ENCODE results near the gene DOLPP1.

The DOLPP1 gene

DNA sequence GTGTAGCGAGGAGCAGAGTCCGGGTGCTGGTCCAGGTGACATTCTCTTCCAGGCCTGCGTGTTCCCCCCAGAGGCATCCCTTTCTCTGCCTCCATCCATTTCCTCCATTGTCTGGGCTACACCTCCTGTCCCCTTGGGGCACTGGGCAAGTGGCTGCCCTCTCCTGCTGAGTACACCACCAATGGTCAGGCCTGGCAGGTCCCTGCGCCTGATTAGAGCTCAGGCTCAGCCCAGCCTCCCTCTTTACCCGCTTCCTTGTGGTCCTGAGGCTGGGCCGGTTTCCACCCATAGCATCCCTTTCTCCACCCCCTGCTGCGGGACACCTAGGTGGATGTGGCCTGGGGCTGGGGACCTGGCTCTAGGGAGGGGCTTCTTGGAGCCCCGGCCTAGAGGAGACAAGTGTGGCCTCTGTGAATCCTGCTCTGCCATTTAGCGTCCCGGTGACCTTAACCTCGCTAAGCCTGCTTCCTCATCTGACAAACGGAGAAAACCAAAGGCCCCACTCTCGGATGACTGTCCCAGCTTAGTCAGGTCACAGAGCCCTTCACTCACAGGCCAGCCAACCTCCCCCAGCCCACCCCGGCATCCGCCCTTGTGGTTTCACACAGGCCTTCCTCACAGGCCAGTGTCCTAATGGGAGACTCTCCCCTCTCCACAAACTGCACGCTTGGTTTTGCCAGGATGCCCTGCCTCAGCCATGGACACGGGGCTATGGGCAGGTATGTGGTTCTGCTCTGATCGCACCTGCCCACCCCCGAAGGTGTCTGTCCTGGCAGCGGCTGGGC lies 12.9 kb downstream of the DOLPP1 start:
- DNase-seq (ENCODE audit: low spot score) = no peak
- FAIRE-seq = no peak

DNA sequence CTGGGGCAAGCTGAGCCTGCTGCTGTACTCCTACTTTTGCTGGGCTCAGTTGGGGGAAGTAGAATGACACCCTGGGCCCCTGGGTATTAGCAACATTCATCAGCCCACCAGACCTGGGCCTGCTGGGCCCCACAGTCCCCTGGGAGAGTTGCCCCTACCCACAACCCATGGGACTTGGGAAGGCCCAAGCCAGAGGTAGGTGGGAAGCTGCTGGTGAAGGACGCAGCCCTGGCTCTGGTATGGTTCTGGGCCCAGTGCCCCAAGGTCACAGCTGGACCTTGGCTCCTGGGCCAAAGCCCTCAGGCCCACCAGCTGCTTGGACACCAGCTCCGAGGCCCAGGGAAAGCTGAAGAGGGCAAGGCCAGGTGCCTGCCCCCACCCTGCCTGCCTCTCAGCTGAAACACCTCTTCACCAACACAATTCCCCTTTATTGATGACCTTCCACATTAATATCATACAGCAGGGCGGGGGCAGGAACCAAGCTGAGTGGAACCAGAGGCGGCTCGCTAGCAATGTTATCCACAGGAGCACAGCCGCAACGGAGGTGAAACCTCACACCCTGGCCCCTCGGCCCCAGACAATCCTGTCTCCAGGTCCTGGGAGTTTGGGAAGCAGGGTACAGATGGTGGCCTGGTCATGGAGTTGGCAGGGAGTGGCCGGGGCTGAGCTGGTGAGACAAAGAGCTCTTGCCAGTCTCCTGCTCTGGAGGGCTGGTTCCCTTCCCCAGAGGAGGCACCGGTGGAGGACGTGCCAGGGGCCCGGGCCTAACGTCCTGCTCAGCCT lies 13.7 kb downstream of the DOLPP1 start:
- FAIRE-seq = no peak
- DNase-seq (ENCODE audit: low spot score) = no peak

DNA sequence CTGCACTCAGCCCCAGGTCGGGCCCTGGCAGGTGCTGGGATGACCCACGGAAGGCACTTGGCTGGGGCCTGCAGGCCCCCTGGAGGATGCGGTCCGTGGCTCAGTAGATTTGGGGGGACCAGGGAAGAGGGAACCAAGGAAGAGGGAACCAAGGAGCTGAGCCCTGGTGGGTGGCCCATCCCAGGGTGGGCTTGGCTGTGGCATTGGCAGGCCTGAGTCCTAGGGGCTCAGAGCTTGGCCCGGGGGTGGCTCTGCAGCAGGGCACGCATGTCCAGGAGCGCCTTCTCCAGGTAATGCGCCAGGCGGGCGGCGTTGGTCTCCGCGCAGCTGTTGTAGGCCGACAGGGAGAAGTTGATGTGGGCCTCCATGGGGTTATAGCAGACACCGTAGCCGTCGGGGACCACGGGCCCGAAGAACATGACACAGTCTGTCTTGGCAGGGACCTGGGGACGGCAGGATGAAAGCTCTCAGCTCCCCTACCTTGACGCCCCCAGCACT lies 14.3 kb downstream of the DOLPP1 start:
- DNase-seq (ENCODE audit: low spot score) (no peak), FAIRE-seq (no peak)

DNA sequence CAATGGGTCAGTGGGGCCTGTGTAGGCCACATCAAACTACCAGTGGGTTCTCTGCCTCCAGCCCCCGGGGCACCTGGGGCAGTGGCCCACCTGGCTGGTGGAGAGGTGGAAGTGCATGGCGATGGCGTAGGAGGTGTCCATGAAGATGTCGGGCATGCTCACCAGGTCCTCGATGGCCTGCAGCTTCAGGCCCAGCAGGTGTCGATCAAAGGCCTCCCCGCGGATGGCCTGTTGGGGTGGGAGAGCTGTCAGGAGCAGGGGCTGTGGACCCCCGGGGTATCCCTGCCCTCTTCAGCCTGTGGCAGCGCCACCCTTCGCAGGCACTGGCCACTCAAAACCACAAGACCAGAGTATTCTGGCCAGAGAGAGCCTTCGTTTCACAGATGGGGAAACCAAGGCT lies 15.0 kb downstream of the DOLPP1 start:
- DNase-seq (ENCODE audit: low spot score) (no peak), FAIRE-seq (no peak)

DNA sequence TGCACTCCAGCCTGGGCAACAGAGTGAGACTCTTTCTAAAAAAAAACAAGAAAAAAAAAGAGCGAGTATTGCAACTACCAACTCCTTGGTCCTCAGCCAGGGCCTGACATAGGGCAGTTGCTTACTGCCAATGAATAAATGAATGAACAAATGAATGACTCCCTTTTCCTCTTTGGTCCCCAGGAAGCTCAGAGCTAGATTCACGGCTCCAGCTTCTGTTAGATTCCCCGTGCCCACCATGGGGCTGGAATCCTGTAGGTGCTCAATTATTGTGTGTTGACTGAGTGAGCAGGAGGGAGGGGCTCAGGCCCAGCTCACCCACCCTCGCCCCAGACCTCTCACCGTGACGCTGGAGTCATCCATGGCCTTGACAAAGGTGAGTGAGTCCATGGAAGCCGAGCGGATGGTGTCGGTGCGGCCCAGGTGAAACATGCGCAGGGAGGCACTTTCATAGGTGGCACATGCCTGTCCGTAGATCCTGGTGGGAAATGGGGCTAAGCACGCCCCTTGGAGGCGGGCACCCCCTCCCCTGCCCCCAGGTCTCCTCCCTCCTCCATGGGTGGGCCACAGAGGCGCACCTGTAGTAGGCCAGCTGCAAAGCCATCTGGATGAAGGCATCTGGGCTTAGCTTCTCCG lies 16.9 kb downstream of the DOLPP1 start:
- no peak for FAIRE-seq

DNA sequence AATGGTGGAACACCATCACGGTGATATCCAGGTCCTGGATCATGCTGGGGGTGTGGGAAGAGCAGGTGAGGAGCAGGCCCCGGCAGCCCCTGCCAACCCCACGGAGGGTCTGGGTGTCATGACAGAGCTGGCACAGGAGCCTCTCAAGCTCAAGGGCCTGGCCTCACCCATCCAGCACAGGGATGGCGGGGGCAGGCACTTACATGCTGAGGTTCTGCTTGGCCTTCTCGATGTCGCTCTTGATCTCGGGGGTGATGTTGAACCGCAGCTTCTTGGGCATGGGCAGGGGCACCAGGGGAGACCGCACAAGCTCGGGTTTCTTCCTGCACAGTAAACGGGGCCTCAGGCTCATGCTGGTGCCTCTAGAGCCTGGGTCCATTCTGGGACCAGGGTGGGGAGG lies 17.4 kb downstream of the DOLPP1 start:
- FAIRE-seq (no peak), DNase-seq (ENCODE audit: low spot score) (no peak)

More for the DNA sequence above, 16.9 kb downstream of the DOLPP1 start:
- no peak for DNase-seq (ENCODE audit: low spot score)

DNA sequence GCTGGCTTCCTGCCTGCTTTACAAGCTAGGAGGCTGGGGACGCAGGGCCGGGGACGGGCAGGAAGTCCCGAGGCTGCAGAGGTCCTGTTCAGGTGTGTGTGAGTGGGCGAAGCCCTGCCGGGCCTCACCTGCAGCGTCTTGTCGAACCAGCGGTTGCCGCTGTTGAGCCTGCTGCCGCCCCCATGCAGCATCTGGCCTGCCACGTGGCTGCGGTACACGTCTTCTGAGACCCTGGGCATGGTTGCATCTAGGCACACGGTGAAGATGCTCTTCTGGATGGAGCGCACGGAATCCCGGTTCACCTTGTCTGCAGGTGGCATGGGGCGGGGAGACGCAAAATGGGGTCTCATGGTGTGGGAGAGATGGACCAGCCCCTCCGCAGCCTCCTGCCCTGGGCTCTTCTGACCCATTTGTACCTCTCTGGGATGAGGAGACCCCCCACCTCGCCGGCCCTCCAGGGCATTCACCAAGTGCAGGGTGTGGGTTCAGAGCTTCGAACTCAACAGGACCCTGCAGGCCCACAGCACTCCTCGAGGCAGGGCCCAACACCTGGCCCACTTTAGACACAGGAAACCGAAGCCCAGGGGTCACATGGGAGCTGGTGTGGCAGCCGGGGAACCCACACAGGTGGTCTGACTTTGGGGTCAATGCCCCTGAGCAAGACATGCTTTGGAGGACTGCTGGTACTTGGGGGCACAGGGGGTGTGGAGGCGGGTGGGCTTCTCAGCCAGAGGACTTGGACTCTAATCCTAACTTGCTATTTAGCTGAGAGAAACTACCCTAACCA lies 19.7 kb downstream of the DOLPP1 start:
- no peak for DNase-seq (ENCODE audit: low spot score)
- FAIRE-seq = no peak

DNA sequence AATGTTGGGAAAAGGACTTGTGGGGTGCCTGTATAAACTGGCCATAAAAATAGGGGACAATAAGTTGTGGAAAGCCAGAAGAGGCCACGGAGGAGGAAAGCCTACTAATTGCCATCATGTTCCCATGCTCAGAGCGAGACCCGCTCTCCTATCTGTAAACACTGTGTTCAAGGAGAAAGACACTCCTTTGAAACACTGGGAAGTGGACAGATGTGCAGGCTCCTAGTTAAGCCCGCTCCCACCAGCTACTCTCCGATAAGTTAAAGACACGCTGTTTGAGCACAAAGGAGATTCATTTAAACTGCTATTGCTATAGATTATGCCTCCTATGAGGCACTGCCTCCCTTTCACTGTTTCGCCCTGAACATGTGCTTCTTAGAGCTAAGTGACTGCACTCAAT lies 20.4 kb downstream of the DOLPP1 start:
- DNase-seq (ENCODE audit: low spot score) (no peak), FAIRE-seq (no peak)

DNA sequence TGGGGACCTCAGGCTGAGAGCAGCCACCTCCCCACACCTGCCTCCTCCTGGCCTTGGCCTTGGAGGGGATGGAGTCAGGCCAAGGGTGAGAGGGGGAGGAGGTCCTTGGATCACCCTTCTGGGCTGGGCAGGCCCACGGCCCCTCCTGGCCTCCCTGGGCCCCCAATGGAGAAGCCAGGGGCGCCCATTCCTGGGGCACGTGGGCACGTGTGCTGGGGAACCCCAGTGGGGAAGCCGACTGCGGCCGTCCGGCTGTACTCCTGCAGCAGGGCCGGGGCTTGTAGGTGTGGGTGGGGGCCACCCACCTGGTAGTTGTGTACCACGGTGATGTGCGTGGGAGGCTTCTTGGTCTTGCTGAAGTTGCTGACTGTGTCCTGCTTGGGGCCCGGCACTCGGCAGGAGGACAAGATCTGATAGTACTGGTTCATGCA lies 21.2 kb downstream of the DOLPP1 start:
- no peak for FAIRE-seq

DNA sequence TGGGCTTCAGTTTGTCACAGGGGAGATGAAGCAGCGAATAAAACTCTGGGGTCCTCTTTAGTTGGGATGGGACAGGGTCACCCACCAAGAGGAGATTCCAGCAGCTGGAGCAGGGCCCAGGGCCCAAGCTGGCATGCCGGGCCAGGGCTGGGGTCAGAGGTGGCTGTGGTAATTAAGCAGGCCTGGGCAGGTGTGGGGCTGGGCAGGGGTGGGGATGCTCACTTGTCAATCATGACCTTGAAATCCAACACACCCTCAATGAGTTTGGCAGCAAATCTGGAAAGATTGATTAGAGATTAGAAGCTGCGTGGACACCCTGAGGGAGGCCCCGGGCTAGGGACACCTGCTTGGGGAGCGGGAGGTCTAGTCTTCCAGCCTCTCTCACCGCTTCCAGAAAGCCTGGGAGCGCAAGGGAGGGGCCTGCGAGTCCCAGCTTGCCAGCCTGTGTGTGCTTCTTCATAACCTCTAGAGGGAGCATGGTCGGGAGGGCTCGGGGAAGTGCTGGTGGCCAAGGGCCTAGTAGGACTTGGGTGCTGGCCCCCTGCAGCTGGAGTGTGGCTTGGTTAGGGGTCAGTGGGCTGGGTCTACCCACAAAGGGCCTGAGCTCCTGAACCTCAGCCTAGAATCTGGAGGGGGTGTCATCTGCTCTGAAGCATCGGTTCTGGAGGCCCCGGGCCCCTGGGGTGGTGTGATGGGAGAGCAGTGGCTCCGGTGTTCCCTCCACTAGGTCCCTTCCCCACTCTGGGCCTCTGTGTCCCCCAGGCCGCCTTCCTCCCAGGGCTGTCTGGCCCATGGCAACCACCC lies 22.1 kb downstream of the DOLPP1 start:
- DNase-seq (ENCODE audit: low spot score) (no peak), FAIRE-seq (no peak)

More for the DNA sequence above, 21.2 kb downstream of the DOLPP1 start:
- no peak for DNase-seq (ENCODE audit: low spot score)

DNA sequence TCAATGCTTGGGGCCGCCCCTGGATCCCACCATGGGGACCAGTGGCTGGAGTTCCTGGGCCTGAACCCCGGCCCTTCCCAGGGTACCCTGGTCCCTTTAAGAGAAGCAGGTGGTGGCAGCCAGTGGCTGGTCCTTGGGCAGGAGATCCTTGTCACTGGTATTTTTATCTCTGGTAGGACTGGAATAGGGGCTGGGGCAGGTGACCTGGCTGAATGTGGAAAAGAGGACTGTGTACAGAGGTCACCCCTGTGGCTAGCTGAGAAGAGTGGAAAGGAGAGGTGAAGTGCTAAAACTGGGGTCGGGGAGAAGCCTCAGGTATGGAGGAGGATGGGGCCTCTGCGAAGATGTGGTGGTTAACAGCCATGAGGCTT lies 22.7 kb downstream of the DOLPP1 start:
- DNase-seq (ENCODE audit: low spot score) (no peak), FAIRE-seq (no peak)

DNA sequence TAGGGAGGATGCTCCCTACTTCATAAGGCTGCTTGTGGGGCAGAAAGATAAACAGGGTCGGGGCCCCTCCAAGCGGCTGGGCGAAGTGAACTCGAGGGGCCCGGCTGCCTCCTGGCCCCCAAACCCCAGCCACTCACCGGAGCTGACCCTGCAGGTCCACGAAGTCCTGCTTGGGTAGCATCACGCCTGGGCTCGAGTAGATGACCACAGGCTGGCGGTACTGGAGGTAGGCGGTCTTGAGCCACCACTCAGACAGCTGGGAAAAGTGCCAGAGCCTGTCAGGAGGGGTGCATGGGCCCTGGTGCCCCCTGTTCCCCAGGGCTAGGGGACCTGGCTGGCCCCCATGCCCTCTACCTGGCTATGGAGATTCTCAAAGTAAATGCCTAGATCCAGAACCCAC lies 23.1 kb downstream of the DOLPP1 start:
- no peak for FAIRE-seq
- DNase-seq (ENCODE audit: low spot score) = no peak

DNA sequence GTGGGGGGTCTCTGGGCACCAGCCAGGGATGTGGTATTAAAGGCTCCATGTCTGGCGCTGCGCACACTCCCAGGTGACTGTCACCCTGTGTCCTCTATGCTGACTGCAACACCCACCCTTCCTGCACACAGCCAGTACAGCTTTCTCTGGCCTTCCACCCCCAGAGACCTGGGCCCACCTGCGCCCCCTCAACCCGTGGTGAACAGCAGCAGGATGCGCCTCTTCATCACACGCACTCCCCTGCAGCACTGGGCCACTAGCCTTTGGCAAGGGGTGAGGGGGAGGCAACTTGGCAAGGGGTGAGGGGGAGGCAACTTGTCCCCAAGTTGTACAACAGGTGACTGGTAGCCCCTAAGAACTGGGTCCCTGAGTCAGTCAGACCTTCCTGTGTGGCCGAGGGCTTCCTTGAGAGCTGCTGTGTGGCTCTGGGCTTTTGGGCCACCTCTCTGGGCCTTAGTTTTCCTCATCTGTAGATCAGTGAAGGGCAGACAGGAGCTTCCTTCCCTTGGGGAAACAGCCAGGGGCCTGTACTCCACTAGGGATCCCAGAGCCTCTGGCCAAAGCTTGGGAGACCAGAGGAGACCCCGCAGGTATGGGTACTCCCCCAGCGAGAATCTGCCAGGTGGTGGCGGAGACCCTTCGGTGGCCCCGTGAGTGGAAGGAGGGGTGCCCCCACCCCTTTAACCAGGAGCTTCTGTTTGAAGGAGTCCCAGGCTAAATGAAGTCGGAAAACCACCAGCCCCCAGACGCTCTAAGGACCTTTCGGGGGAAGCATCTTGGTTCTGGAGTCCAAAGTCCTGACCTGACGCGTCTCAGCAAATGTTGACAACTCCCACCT lies 25.2 kb downstream of the DOLPP1 start:
- DNase-seq (ENCODE audit: low spot score) = no peak
- no peak for FAIRE-seq

DNA sequence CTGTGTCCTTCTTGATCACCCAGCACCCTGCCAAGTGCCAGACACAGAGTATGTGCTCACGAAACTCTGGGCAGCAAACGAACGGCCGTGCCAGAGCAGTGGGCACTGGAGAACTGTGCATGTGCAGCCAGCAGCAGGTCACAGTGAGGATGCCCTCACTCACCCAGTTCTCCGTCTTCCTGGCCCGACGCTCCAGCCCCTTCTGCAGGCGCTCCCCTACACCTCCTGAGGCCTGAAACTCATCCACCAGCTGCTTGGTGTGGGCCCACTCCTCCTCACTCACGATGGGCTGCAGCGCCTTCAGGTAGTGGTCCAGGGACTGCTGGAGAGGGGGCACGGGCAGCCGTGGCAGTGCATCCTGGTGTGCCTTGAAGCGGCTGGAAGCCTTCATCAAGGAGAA lies 26.7 kb downstream of the DOLPP1 start:
- FAIRE-seq (no peak), DNase-seq (ENCODE audit: low spot score) (no peak)

DNA sequence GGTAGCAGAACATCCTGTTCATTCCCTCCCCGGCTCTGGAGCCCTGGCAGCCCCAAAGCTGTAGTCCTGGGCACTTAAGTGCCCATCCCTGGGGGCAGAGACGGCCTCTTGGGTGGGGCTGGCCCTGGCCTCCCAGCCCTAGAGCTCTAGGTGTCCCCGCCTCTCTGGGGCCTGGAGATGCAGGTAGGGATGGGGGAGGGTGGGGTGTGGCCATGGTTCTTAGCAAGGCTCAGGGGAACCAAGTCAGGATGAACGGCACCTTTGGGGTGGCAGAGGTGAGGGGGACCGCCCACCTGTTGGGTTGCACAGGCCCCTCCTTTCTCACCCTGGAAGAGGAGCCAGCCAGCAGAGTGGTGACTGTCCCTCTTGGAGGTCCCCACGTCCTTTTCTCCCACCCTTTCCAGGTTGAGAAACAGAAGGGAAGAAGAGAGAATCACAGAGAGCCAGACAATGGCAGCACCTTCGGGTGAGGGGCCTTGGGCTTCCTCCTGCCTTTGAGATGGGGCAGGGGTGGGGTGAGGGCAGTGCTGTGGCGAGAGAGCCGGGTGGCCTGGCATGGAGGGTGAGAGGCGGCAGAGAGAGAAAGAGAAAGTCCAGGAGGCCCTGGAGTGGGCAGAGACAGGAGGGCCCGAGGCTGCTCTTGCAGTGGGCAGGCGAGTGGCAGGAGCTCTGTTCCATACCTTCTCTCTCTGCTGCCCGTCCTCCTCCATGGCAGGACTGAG lies 27.3 kb downstream of the DOLPP1 start:
- no peak for DNase-seq (ENCODE audit: low spot score)
- no peak for FAIRE-seq

DNA sequence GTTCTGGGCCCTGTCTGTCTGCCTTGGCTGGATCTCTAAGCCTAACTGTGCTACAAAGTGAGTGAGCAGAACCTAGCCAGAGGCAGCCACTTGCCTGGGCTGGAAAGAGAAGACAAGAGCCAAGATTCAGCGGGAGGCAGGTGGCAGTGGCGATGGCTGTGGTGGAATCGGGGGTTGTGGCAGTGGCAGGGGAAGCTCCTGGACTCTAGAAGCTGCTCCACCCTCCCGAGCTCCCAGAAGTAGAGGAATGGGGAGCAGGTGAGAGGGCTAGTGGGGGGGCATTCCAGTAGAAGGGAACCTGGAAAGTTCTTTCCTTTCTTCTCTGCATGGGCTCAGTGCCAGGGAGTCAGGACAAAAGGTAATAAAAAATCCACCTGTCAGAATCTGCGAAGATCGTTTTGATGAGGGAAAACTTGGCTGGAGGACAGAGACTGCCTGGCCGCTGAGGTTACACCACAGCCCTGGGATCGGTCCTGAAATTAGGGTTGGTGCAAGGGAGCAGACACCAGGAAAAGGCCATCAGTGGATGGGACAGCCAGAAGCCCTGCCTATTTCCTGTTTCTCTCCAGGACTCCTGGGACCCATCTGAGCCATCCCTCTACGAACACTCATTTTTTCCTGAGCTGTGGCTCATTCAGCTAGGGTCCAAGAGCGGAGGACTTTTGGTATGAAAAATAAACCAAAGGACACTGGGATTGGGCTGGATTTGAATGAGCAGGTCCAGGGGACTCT lies 28.1 kb downstream of the DOLPP1 start:
- DNase-seq (ENCODE audit: low spot score) (no peak), FAIRE-seq (no peak)

DNA sequence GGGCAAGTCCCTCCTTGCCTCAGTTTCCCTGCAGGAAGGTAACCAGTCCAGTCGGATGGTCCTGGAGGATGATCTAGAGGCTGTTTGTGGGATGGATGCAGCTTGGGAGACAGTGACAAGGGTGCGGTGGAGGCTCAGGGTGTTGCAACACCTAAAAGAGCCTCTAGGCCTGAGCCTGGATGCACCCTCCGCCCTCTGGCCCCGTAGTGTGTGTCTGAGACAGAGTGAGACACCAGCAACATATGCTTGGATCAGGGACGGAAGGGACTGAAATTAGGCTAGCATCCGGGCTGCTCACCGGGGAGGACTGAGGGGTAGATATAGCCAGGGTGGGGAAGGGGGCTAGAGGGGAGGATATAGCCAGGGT lies 28.6 kb downstream of the DOLPP1 start:
- no peak for DNase-seq (ENCODE audit: low spot score)
- no peak for FAIRE-seq

DNA sequence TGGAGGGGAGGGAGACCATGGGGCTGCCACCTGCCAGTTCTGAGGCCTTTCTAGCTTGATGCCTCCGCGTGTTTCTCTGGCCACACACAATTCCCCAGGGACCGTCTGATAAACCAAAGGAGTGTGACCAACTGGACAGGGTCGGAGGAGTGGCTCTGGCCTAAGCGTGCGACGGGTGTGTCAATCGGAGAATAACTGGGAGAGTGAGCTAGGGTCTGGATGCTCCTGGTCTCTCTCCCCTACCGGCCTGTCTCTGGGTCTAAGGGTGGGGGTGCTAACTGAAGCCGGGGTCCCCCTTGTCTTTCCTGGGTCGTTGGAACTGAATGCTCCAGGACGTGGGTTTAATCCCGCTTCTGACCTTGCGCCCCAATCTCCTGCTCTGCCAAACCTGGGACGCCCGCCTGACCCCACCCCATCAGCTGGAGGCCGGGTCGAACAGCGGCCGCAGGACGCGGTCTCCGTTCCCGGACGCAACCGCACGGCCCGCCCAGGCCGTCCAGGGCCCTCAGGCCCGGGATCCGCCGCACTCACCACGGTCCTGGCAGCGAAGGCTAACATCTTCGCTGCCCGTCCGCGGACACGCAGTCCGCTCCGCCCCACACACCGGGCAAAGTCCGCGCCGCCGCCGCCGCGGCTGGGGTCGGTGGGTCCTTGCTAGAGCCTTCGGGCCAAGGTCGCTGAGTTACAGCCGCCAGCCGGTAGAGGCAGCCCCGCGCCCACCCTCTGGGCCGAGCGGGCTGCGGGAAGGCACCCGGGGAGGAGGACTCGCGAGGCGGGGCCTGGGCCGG lies 29.2 kb downstream of the DOLPP1 start:
- FAIRE-seq (no peak), DNase-seq (ENCODE audit: low spot score) (no peak)
